Measurements from ENCODE around the gene GFRA1.

GFRA1 gene

GRCh38 chr10:116015583-116016333 is 257.2 kb downstream of the GFRA1 start:
- Histone ChIP-seq H3K4me3 (IDR thresholded peaks at IDR 0.05; ENCODE audit: insufficient read depth, low read depth, low read length) (no peak overlapping the region), H4K20me1 (ENCODE audit: insufficient read depth) (no peaks in the 10 kb centered on the region), H3K27ac (no peak overlapping the region), H3K36me3 (ENCODE audit: insufficient read depth) (no peaks in the 10 kb centered on the region), H3K27me3 (ENCODE audit: insufficient read depth, low read depth) (no peaks in the 10 kb centered on the region), H2AFZ (ENCODE audit: low read depth) (no peak overlapping the region), H3K9ac (no peak overlapping the region), H3K4me1 (ENCODE audit: low read depth, poor library complexity, severe bottlenecking) (no peaks in the 10 kb centered on the region), H3K79me2 (ENCODE audit: insufficient read depth, low read depth) (no peaks in the 10 kb centered on the region), H3K4me2 (no peak overlapping the region)
- TF ChIP-seq CTCF (conservative IDR thresholded peaks at IDR 0.05; ENCODE audit: low read depth, low read length): no peak

- H3K27ac ChIP-seq: no peak overlapping the region
- H3K27me3 ChIP-seq (ENCODE audit: insufficient read depth, low read depth): no peaks in the 10 kb centered on the region
- no peak overlapping the region for H3K4me2 ChIP-seq
Measured at GRCh38 chr10:116014871-116015582, 258.0 kb downstream of the GFRA1 start.

DNA sequence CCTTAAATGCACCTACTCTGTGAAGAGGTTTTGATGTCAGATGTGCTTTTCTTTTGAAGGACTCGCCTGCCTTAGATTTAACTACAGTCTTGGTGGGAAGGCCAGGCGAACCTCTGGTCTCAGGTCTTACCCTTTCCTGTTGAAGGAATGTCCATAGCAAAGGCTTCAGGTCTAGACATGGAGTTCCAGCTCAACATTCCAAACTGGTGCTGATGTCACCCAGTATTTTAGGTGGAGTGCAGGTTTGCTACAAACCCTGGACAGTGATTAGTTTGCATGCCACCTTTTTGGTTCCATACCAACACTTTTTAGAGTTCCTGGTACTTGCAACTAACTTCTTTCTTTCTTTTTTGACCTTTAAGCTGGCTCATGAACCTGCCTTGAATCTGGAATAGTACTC is 258.7 kb downstream of the GFRA1 start:
- H3K9ac ChIP-seq: no peak overlapping the region
- H3K79me2 ChIP-seq (ENCODE audit: insufficient read depth, low read depth): no peaks in the 10 kb centered on the region
- no peak overlapping the region for H2AFZ ChIP-seq (ENCODE audit: low read depth)
- H3K36me3 ChIP-seq (ENCODE audit: insufficient read depth): no peaks in the 10 kb centered on the region
- no peak for TF ChIP-seq CTCF (conservative IDR thresholded peaks at IDR 0.05; ENCODE audit: low read depth, low read length)
- H3K4me3 ChIP-seq (IDR thresholded peaks at IDR 0.05; ENCODE audit: insufficient read depth, low read depth, low read length): no peak overlapping the region
- no peaks in the 10 kb centered on the region for H3K4me1 ChIP-seq (ENCODE audit: low read depth, poor library complexity, severe bottlenecking)
- no peak overlapping the region for H3K4me2 ChIP-seq
- H3K27ac ChIP-seq: no peak overlapping the region
- H4K20me1 ChIP-seq (ENCODE audit: insufficient read depth): no peaks in the 10 kb centered on the region
- H3K27me3 ChIP-seq (ENCODE audit: insufficient read depth, low read depth): no peaks in the 10 kb centered on the region

More at GRCh38 chr10:116014871-116015582, 258.0 kb downstream of the GFRA1 start:
- Histone ChIP-seq H3K4me3 (IDR thresholded peaks at IDR 0.05; ENCODE audit: insufficient read depth, low read depth, low read length) (no peak overlapping the region), H4K20me1 (ENCODE audit: insufficient read depth) (no peaks in the 10 kb centered on the region), H3K4me1 (ENCODE audit: low read depth, poor library complexity, severe bottlenecking) (no peaks in the 10 kb centered on the region), H3K36me3 (ENCODE audit: insufficient read depth) (no peaks in the 10 kb centered on the region), H2AFZ (ENCODE audit: low read depth) (no peak overlapping the region), H3K79me2 (ENCODE audit: insufficient read depth, low read depth) (no peaks in the 10 kb centered on the region), H3K9ac (no peak overlapping the region)
- no peak for TF ChIP-seq CTCF (conservative IDR thresholded peaks at IDR 0.05; ENCODE audit: low read depth, low read length)

DNA sequence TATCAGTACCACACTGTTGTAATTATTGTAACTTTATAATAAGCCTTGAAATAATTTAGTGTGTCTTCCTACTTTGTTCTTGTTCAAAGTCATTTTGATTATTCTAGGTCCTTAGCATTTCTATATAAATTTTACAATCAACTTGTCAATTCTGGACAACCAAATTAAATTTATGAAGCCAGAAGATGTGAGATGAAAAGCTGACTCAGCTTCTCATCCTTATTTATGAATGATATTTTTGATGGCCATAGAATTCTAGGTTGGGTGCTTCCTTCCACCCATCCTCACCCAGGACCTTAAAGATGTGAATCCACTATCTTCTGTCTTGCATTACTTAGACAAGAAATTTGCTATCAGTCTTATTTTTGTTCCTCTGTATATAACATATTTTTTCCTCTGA is 261.1 kb downstream of the GFRA1 start:
- H3K4me2 ChIP-seq: no peak overlapping the region
- no peaks in the 10 kb centered on the region for H3K36me3 ChIP-seq (ENCODE audit: insufficient read depth)
- no peak for TF ChIP-seq CTCF (conservative IDR thresholded peaks at IDR 0.05; ENCODE audit: low read depth, low read length)
- no peaks in the 10 kb centered on the region for H4K20me1 ChIP-seq (ENCODE audit: insufficient read depth)
- H3K79me2 ChIP-seq (ENCODE audit: insufficient read depth, low read depth): no peaks in the 10 kb centered on the region
- H3K27ac ChIP-seq: no peak overlapping the region
- no peaks in the 10 kb centered on the region for H3K27me3 ChIP-seq (ENCODE audit: insufficient read depth, low read depth)
- H3K4me3 ChIP-seq (IDR thresholded peaks at IDR 0.05; ENCODE audit: insufficient read depth, low read depth, low read length): no peak overlapping the region
- H3K9ac ChIP-seq: no peak overlapping the region
- H3K4me1 ChIP-seq (ENCODE audit: low read depth, poor library complexity, severe bottlenecking): no peaks in the 10 kb centered on the region
- no peak overlapping the region for H2AFZ ChIP-seq (ENCODE audit: low read depth)

Data from KMS-11 (cell line).